Neutrophil (primary cell): ENCODE data around the gene TSHZ2.

Source experiments
- H3K27ac ChIP-seq: fragments of 200-600 bp; sonication (generic); 2 replicates; pipeline ENCODE4 v1.5.1; 2016; ENCODE audit warnings: mild to moderate bottlenecking, moderate library complexity
- H3K27me3 ChIP-seq: fragments of 200-600 bp; sonication (generic); 2 replicates; pipeline ENCODE4 v1.6.0; 2016; ENCODE audit warnings: mild to moderate bottlenecking
- H3K36me3 ChIP-seq: fragments of 200-600 bp; sonication (generic); 2 replicates; pipeline ENCODE4 v1.5.1; 2017
- H3K4me1 ChIP-seq, 2 experiments: fragments of 200-600 bp in 1 of 2; sonication (generic) in 1 of 2; 1 replicate in 1 of 2; 2 replicates in 1 of 2; pipeline versions ENCODE4 v1.5.1 to v1.6.1; 2013 to 2016; ENCODE audit warnings: low read depth in 1 of 2, low read length in 1 of 2, mild to moderate bottlenecking in 1 of 2, moderate library complexity in 1 of 2; ENCODE audit not compliant: control insufficient read depth in 1 of 2, insufficient read depth in 1 of 2
- H3K4me3 ChIP-seq, 2 experiments: fragments of 200-600 bp in 1 of 2; sonication (generic) in 1 of 2; 1 replicate in 1 of 2; 2 replicates in 1 of 2; pipeline ENCODE4 v1.5.1; 2013 to 2016; ENCODE audit warnings: low read depth in 1 of 2, low read length in 1 of 2, mild to moderate bottlenecking in 1 of 2, moderate library complexity in 1 of 2
- H3K9me3 ChIP-seq: fragments of 200-600 bp; sonication (generic); 2 replicates; pipeline ENCODE4 v1.5.1; 2016
- CTCF ChIP-seq: fragments of 200-600 bp; sonication (generic); IDR thresholded peaks from 2 replicates; pipeline ENCODE4 v1.5.1; 2016; ENCODE audit warnings: antibody characterized with exemption

The TSHZ2 gene

DNA sequence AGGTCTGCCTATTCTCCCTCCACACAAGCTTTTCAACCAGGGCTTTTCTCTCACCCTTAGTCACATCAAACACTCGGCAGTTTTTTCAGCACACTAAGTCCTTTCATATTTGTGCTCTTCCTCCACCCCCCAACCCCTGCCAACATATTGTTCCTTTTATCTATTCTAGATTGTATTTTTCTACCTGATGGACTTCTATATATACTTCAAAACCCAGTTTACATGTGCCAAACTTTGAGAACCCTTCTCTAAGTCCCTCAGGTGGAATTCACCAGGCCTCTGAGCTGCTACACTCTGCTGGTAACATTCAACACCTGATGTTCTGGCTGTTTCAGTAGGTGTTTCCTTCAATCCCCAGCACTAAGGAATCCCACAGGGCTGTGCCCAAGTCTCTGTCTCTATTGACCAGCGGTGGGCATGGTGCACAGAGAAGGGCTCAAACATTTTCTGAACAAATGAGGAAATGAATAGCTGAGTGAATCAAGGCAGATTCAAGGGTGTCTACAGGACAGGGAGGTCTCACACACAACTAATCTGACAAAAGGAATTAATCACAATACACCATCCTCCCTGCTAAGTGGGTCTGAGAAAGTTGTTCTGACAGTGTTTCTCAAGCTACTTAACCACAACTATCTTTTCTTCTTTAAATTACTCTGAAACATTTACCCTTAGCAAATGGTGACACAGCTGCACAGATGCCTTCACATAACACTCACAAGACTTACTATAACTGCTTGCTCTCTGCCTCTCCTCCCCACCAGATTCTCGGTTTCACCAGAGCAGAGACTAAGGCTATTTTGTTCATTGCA is 166.5 kb downstream of the TSHZ2 start:
- Histone ChIP-seq H3K27me3 (peaks cover 5% of the 10 kb centered on the region), H3K27ac (no peak overlapping the region), H3K9me3 (no peaks in the 10 kb centered on the region), H3K4me3 (no peak overlapping the region), H3K36me3 (no peaks in the 10 kb centered on the region), H3K4me1 (no peaks in the 10 kb centered on the region)
- no peak for TF ChIP-seq CTCF

GRCh38 chr20:53141201-53142050 is 169.3 kb downstream of the TSHZ2 start:
- Histone ChIP-seq H3K9me3 (no peaks in the 10 kb centered on the region), H3K4me3 (no peak overlapping the region), H3K4me1 (no peaks in the 10 kb centered on the region), H3K36me3 (no peaks in the 10 kb centered on the region), H3K27ac (no peak overlapping the region), H3K27me3 (peaks cover 13% of the 10 kb centered on the region)
- no peak for TF ChIP-seq CTCF

DNA sequence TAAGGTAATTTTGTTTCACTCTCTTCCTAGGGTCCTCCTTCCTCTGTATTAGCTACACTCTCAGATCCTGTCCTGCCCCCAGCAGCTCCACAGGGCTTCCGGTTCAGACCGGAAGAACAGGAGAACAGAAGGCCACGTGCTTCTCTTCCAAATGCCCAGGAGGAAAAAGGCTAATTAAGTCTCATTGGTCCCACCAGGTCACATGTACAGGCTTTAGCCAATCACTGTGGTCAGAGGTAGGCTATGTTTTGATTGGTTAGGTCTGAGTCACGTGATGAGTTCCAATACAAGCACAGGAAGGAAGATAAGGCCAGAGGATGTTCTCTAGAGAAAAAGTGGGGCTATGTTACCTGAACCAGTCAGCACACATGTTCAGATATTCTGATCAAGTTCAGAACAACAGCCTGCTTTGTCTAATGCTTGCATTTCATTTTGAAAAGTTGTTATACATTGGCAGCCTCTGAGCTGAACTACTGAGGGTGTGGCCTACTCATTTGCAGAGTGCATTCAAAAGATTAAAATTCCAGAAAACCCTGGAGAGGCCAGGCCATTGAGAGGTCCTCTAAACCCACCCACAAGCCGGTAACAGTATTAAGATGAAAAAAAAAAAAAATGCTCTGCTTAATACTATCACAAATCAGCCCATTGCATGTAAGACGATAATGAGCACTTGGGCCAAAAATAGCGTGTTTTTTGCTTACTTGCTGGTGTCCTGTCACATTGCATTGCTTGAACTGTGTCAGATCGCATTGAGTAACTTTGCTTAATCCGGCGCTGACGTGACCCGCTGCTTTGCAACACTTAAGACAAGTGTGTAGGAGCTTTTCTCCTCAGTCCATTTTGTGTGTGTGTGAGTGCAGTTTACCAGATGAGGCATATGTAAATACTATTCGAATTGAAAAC is 170.3 kb downstream of the TSHZ2 start:
- no peak for TF ChIP-seq CTCF
- no peaks in the 10 kb centered on the region for H3K9me3 ChIP-seq

DNA sequence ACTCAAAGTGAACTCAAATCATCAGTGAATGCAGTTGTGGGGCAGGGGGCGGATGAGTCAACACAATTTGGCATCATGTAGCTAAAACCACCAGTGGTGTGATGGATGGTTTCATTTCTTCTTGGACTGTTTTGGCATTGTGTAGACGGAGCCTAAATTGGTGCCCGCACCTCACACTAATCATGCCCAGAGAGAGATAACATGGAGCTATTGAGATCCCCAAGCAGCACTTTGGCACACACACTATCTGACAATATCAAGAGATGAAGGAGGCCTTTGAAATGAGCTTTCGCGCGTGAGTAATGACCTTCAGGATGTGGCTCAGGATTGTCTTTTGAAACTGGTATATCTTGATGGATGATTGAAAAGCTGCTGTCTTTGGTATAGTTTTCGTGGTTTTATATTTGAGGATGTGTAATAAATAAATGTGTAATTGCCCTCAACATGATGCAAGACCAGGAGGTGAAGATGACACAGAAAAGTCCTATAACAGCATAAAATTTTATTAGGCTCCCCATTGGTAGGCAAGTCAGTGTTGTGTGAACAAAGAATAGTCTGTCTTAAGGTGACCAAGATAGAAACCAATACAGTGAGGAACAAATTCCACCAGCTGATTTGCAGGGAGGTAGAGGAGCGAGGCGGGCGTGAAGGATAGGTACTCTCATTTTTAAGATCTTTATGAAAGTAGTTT is 174.2 kb downstream of the TSHZ2 start:
- H3K4me1 ChIP-seq: no peaks in the 10 kb centered on the region
- peaks cover 55% of the 10 kb centered on the region for H3K27me3 ChIP-seq
- H3K36me3 ChIP-seq: no peaks in the 10 kb centered on the region
- TF ChIP-seq CTCF: no peak
- no peaks in the 10 kb centered on the region for H3K9me3 ChIP-seq
- H3K27ac ChIP-seq: no peak overlapping the region
- H3K4me3 ChIP-seq: no peak overlapping the region

More for the DNA sequence above, 170.3 kb downstream of the TSHZ2 start:
- no peak overlapping the region for H3K27ac ChIP-seq
- peaks cover 21% of the 10 kb centered on the region for H3K27me3 ChIP-seq
- H3K36me3 ChIP-seq: no peaks in the 10 kb centered on the region
- no peak overlapping the region for H3K4me3 ChIP-seq
- H3K4me1 ChIP-seq: no peaks in the 10 kb centered on the region

DNA sequence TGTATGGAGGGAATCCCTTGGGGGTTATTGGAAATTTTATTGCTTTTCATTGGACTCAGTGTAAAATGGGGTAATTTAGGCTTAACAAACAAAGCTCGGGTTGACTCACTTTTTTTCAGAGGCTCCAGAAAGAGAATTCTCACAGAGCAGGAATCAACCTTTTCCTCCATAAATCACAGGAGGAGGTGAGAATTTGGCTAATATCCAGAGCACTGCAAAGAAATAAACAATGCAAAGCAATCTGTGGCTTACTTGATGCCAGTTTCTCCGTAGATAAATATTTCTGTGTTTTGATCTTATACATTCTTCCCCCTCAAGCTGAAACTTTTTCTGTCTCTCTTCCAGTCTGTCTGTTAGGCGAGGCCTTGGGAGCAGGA is 176.6 kb downstream of the TSHZ2 start:
- Histone ChIP-seq H3K36me3 (no peaks in the 10 kb centered on the region), H3K27me3 (peaks cover 79% of the 10 kb centered on the region), H3K4me1 (no peaks in the 10 kb centered on the region), H3K9me3 (no peaks in the 10 kb centered on the region), H3K4me3 (no peak overlapping the region), H3K27ac (no peak overlapping the region)
- TF ChIP-seq CTCF: no peak
